K562 (cell line): ENCODE data around the gene HSPB7. TPM values are rescaled to one million over a fixed set of nuclear protein-coding genes. Genes with fewer than 3 reads are reported as not detected.

Experiments
- GATAD2A ChIP-seq: fragments of 450-650 bp; IDR thresholded peaks from 2 replicates; pipeline ENCODE4 v1.6.1; 2017
- HDGF ChIP-seq: fragments of 450-650 bp; IDR thresholded peaks from 2 replicates; pipeline ENCODE4 v1.6.1; 2016
- HEY1 ChIP-seq: fragments of 250-450 bp; sonication (Bioruptor Pico); IDR thresholded peaks from 2 replicates; pipeline ENCODE4 v1.5.0; 2020; ENCODE audit warnings: mild to moderate bottlenecking, moderate library complexity, borderline replicate concordance
- MAFK ChIP-seq: IDR thresholded peaks from 2 replicates; pipeline ENCODE4 v1.6.1; 2011; ENCODE audit warnings: low read length, improper control_type of control experiment
- MCM5 ChIP-seq: fragments of 450-650 bp; IDR thresholded peaks from 2 replicates; pipeline ENCODE4 v1.6.1; 2016; ENCODE audit warnings: low read depth
- MXI1 ChIP-seq: IDR thresholded peaks from 2 replicates; pipeline ENCODE4 v1.6.1; 2011; ENCODE audit warnings: low read depth, mild to moderate bottlenecking, improper control_type of control experiment, low read length
- NFATC3 ChIP-seq: fragments of 450-650 bp; IDR thresholded peaks from 2 replicates; pipeline ENCODE4 v1.6.1; 2017; ENCODE audit warnings: mild to moderate bottlenecking
- POLR2AphosphoS2 ChIP-seq: IDR thresholded peaks from 2 replicates; pipeline ENCODE4 v1.6.1; 2012; ENCODE audit warnings: low read length, improper control_type of control experiment
- PYGO2 ChIP-seq: fragments of 450-650 bp; IDR thresholded peaks from 2 replicates; pipeline ENCODE4 v1.6.1; 2016; ENCODE audit warnings: mild to moderate bottlenecking, missing genetic modification characterization, moderate library complexity, missing compliant biosample characterization
- RBFOX2 ChIP-seq: fragments of 200-400 bp; formaldehyde crosslinking; IDR thresholded peaks from 2 replicates; pipeline ENCODE4 v1.6.1; 2017; ENCODE audit warnings: low read depth, mild to moderate bottlenecking, low read length, moderate library complexity
- REST ChIP-seq, 2 experiments: fragments of 450-650 bp; formaldehyde crosslinking in 1 of 2; IDR thresholded peaks; 2 replicates each; pipeline versions ENCODE4 v1.4.0 to v1.6.1; 2014 to 2020; ENCODE audit warnings: mild to moderate bottlenecking in 2 of 2, borderline replicate concordance in 1 of 2, low read depth in 1 of 2
- RFX7 ChIP-seq: fragments of 250-450 bp; sonication (Bioruptor Pico); IDR thresholded peaks from 2 replicates; pipeline ENCODE4 v1.5.1; 2021; ENCODE audit warnings: mild to moderate bottlenecking
- TFAM ChIP-seq: fragments of 250-450 bp; sonication (Bioruptor Pico); conservative IDR thresholded peaks from 2 replicates; pipeline ENCODE4 v1.5.0; 2021; ENCODE audit warnings: mild to moderate bottlenecking, moderate library complexity
- ZFP36 ChIP-seq: fragments of 150-350 bp; IDR thresholded peaks from 2 replicates; pipeline ENCODE4 v1.6.1; 2018; ENCODE audit warnings: low read length, low read depth; ENCODE audit not compliant: partially characterized antibody
- ZNF740 ChIP-seq, 3 experiments: fragments of 200-800 bp in 1 of 3; sonication (Bioruptor generic) in 1 of 3; sonication (generic) in 1 of 3; formaldehyde crosslinking in 1 of 3; IDR thresholded peaks; 2 replicates each; pipeline versions ENCODE4 v1.6.1 to v1.8.0; 2016 to 2022; ENCODE audit warnings: mild to moderate bottlenecking in 2 of 3, missing compliant biosample characterization in 2 of 3, missing genetic modification characterization in 2 of 3, missing genetic modification reagents in 1 of 3
- ZNF785 ChIP-seq: fragments of 250-450 bp; sonication (Bioruptor Pico); IDR thresholded peaks from 2 replicates; pipeline ENCODE4 v1.4.0; 2020; ENCODE audit warnings: mild to moderate bottlenecking
- polyA plus RNA-seq, 8 experiments: library from polyadenylated mRNA; depleted of rRNA in 4 of 8; stranded (reverse) in 5 of 8; unstranded in 3 of 8; fragments of >200 nt; fragmentation: Nextera tagmentation in 2 of 8; fragmentation: Illumina TruSeq in 1 of 8; extraction: Ambion mirVana in 2 of 8; extraction: Trizol in 1 of 8; gene quantifications; 2 replicates each; pipeline versions ENCODE4 v1.2.1 to v1.2.3, GENCODE V29; 2011 to 2014; ENCODE audit warnings: inconsistent platforms in 1 of 8, missing spikeins in 1 of 8
- total RNA-seq, 7 experiments: library from RNA; depleted of rRNA in 6 of 7; stranded (reverse); fragments of >200 nt in 6 of 7; fragmentation: Illumina TruSeq in 2 of 7; extraction: Trizol in 2 of 7; gene quantifications; 2 replicates each; pipeline versions ENCODE4 v1.2.1 to v1.2.3, GENCODE V29; 2011 to 2021; ENCODE audit warnings: low replicate concordance in 1 of 7

The HSPB7 gene
- total and polyA plus RNA-seq, 9 of the 15 experiments (the other 6 are each of a cell fraction or from before 2014, with no cell fraction given): 0.05 to 0.19 (median 0.07) TPM; not detected in 6

DNA sequence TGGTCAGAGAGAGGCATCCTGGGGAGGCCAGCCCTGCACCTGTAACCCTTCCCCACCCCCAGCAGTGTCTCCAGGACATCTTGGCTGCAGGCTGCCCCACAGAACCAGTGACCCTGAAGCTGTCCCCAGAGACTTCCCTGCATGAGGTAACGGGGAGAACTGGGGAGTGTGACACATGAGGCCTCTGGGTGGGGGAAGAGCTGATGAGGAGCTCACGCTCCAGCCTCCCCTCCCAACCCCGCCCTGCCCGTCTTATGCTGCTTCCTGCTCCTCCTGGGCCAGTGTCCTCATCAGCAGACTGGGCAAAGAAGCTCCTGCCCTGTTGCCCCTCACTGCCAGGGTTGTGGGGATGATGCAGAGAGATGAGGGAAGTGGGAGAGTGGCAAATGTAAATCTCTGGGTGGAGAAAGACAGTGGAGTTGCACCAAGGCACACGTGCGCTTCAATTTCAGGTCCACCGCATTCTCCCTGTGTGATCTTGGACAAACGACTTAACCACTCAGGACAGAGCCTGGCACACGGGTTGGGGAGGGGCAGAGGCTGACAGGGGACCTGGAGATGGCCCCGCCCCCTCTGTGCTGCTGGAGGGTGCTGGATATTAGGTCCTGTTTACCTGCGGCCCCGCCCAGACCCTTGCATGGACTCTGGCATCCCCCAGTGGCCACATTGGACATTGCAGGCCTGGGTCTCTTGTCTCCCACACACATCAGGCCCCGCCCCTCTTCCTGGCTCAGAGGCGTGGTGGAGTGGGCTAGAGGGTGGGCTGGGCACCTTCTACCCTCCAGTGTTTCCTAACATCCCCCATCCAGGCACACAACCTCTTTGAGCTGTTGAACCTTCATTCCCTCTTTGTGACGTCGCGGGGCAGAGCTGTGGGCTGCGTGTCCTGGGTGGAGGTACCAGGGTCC is 38.0 kb upstream of the HSPB7 start (continued):
- TF ChIP-seq REST (IDR thresholded peaks at IDR 0.05; ENCODE audit: borderline replicate concordance) (peak; percentile 88), REST (CRISPR knock-in tag; IDR thresholded peaks at IDR 0.05; ENCODE audit: low read depth) (no peak), RBFOX2 (peak; percentile 25; the same call in 1 of the 2 replicates), ZFP36 (no peak), MAFK (peak; percentile 18; the same call in 1 of the 2 replicates), MXI1 (0 out of 2 replicates have a peak, but pooled peaks have one; percentile 18), ZNF740 (CRISPR knock-in tag; IDR thresholded peaks at IDR 0.05) (peak; percentile 55; the same call in 1 of the 2 replicates), ZNF740 (tag; IDR thresholded peaks at IDR 0.05) (no peak), NFATC3 (0 out of 2 replicates have a peak, but pooled peaks have one; percentile 25), ZNF785 (CRISPR knock-in tag) (no peak), PYGO2 (tag) (no peak), GATAD2A (no peak), POLR2AphosphoS2 (no peak), HDGF (peak; percentile 95), TFAM (CRISPR knock-in tag) (no peak), RFX7 (CRISPR knock-in tag) (no peak), MCM5 (no peak), HEY1 (CRISPR knock-in tag) (no peak)
